ENCODE measurements around the gene MTCH2. TPM values are rescaled to one million over a fixed set of nuclear protein-coding genes. Genes with fewer than 3 reads are reported as not detected.

The MTCH2 gene
- total RNA-seq, 1 experiment from 2014 or later, result 88.1 TPM

DNA sequence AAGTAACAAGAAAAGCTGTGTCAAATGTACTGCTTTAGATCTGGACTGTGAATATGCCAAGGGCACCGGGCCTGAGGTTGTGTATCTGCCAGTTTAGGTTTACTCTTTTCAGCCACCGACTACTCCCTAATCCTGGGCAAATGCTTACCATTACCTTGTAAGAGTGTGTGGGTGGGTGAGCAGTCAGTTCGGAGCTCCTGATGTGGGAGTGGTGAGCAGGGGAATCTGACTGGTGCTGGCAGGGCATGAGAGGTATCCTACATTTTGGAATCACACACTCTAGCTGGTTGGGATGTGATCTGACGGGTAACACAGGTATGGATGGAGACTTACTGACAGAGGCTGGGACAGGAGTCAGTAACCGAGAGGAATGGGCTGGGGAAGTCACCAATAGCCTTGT is 58.5 kb downstream of the MTCH2 start:
- ChIA-PET CTCF (no interaction called here), POLR2A (ENCODE audit: unreplicated experiment) (no interaction called here)
- no peaks in the 10 kb centered on the region for H3K9me2 ChIP-seq (replicated peaks; ENCODE audit: low read length)
- H3K36me3 ChIP-seq (ENCODE audit: low read depth, low read length), result peaks cover 30% of the 10 kb centered on the region
- H3K9me3 ChIP-seq (ENCODE audit: low read length), result no peaks in the 10 kb centered on the region
- H3K9ac ChIP-seq (ENCODE audit: low read length), result no peak overlapping the region
- ATAC-seq (no peak), DNase-seq (no peak)
- H3K4me2 ChIP-seq (ENCODE audit: low read length), result no peak overlapping the region
- TF ChIP-seq, protein P1, sequence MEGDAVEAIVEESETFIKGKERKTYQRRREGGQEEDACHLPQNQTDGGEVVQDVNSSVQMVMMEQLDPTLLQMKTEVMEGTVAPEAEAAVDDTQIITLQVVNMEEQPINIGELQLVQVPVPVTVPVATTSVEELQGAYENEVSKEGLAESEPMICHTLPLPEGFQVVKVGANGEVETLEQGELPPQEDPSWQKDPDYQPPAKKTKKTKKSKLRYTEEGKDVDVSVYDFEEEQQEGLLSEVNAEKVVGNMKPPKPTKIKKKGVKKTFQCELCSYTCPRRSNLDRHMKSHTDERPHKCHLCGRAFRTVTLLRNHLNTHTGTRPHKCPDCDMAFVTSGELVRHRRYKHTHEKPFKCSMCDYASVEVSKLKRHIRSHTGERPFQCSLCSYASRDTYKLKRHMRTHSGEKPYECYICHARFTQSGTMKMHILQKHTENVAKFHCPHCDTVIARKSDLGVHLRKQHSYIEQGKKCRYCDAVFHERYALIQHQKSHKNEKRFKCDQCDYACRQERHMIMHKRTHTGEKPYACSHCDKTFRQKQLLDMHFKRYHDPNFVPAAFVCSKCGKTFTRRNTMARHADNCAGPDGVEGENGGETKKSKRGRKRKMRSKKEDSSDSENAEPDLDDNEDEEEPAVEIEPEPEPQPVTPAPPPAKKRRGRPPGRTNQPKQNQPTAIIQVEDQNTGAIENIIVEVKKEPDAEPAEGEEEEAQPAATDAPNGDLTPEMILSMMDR (conservative IDR thresholded peaks at IDR 0.05; ENCODE audit: low read depth, low read length), result no peak
- TF ChIP-seq EZH2phosphoT487 (IDR thresholded peaks at IDR 0.05; ENCODE audit: borderline replicate concordance, low read length) (no peak), EZH2 (IDR thresholded peaks at IDR 0.05; ENCODE audit: low read length, unreplicated experiment) (no peak)
- H4K20me1 ChIP-seq (ENCODE audit: low read length), result no peaks in the 10 kb centered on the region
- intact Hi-C loops (cut with micrococcal nuclease), result no loop called here
- H3K4me1 ChIP-seq (ENCODE audit: insufficient read depth, low read length), result no peaks in the 10 kb centered on the region
- no peak overlapping the region for H3K4me3 ChIP-seq (ENCODE audit: low read length)
- H3K79me2 ChIP-seq (ENCODE audit: low read length), result peaks cover 27% of the 10 kb centered on the region
- no peaks in the 10 kb centered on the region for H3K27me3 ChIP-seq (ENCODE audit: low read length)
- H3K27ac ChIP-seq (ENCODE audit: low read length), result no peak overlapping the region
- no peak overlapping the region for H2AFZ ChIP-seq (ENCODE audit: low read length)
- no peaks in the 10 kb centered on the region for H3F3A ChIP-seq (ENCODE audit: low read length, unreplicated experiment)
- BruUV-seq (replicated peaks), result no TSS peak

DNA sequence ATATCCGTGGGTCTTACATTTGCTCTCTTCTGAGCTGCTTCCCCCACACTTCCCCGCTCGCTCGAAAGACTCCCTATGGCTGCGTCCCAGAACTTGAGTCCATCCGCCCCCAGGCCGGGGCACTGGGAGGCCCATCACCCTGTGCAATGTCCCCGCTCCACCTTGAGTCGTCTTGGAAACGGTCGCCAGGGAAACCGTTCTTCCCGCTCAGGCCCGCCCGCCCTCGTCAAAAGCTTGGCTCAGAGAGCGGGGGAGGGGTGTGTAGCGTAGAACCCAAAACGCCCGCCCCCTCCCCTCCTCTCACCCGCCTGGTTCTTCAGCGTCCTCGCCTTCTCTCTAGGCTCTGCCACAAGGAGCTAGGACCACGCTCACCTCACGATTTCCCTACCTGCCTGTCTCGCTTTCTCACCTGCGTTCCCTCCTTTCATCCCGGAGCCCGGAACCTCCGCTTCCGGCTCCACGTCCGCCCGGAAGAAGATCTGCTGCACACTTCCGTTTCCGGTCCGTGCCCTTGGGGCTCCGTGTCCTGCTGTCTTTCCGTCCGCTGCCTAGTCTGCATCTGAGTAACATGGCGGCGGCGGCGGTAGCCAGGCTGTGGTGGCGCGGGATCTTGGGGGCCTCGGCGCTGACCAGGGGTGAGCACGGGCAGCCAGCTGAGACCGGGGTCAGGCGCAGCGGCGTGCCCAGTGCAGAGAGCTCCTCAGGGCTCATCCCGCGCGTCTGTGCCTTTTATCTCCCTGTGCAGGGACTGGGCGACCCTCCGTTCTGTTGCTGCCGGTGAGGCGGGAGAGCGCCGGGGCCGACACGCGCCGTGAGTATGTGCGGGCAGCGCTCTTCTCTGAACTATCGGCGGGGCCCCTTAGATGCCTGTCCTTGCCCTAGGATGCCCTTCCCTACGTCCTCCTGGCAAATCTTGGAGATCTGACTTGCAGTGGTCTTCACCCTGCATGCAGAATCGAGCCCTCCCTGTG is 63.5 kb downstream of the MTCH2 start, which contains the start of the genes KBTBD4 and NDUFS3:
TSS of gene KBTBD4 (minus strand) at position 447 of the 971 bp plus-strand sequence. CDS start at position 428, 19 bp downstream.
TSS of gene NDUFS3 (plus strand) at position 551 of the 971 bp plus-strand sequence. CDS start at position 569, 18 bp downstream.
- intact Hi-C loops (cut with micrococcal nuclease), result no loop called here
- H3K9ac ChIP-seq (ENCODE audit: low read length), result peak within 1 kb of the TSS; percentile 97
- H3K27me3 ChIP-seq (ENCODE audit: low read length), result no peaks in the 10 kb centered on the region
- ChIA-PET POLR2A (ENCODE audit: unreplicated experiment) (interaction anchor here (0.6 kb wide), 2 partner anchors 39 to 364 kb away, joined by 5 read pairs; partner anchors contain the start of gene DDB2), CTCF (no interaction called here)
- no peaks in the 10 kb centered on the region for H3K9me3 ChIP-seq (ENCODE audit: low read length)
- peak within 1 kb of the TSS; percentile 91 for H3K4me2 ChIP-seq (ENCODE audit: low read length)
- TSS peak; percentile 76 for BruUV-seq (replicated peaks)
- no peaks in the 10 kb centered on the region for H3F3A ChIP-seq (ENCODE audit: low read length, unreplicated experiment)
- peaks cover 24% of the 10 kb centered on the region for H3K36me3 ChIP-seq (ENCODE audit: low read depth, low read length)
- H3K4me3 ChIP-seq (ENCODE audit: low read length), result peak within 1 kb of the TSS; percentile 95
- H3K4me1 ChIP-seq (ENCODE audit: insufficient read depth, low read length), result peaks cover 15% of the 10 kb centered on the region
- H3K27ac ChIP-seq (ENCODE audit: low read length), result peak within 1 kb of the TSS; percentile 63
- no peaks in the 10 kb centered on the region for H3K9me2 ChIP-seq (replicated peaks; ENCODE audit: low read length)
- no peaks in the 10 kb centered on the region for H4K20me1 ChIP-seq (ENCODE audit: low read length)
- TF ChIP-seq EZH2 (IDR thresholded peaks at IDR 0.05; ENCODE audit: low read length, unreplicated experiment) (no peak), EZH2phosphoT487 (IDR thresholded peaks at IDR 0.05; ENCODE audit: borderline replicate concordance, low read length) (no peak)
- TF ChIP-seq, protein P1 (conservative IDR thresholded peaks at IDR 0.05; ENCODE audit: low read depth, low read length), result no peak
- H3K79me2 ChIP-seq (ENCODE audit: low read length), result peaks cover 43% of the 10 kb centered on the region
- peak within 1 kb of the TSS; percentile 63 for H2AFZ ChIP-seq (ENCODE audit: low read length)
- ATAC-seq (peak; percentile 86), DNase-seq (peak; percentile 90)

Measured in PC-3 (cell line).